ENCODE data around the gene LYRM4.
"Not testable (repeated sequence)": the region's sequence is repeated elsewhere in the genome, so short reads cannot be mapped to it uniquely, and the experiment has no call there.

LYRM4 gene

GRCh38 chr6:5125152-5126006, 135.4 kb downstream of the LYRM4 start:
- CTCF ChIA-PET = interaction anchor here (0.5 to 1.5 kb wide), 3 partner anchors 18 to 774 kb away, joined by 3 to 5 read pairs (median 4); no protein-coding TSS in a partner anchor
- POLR2A ChIA-PET (ENCODE audit: low non-redundant PET) = no interaction called here

GRCh38 chr6:5124526-5124925, 136.2 kb downstream of the LYRM4 start:
- ChIA-PET CTCF (interaction anchor here (0.6 kb wide), 1 partner anchor 468 kb away, joined by 5 read pairs; no protein-coding TSS in a partner anchor), POLR2A (ENCODE audit: low non-redundant PET) (no interaction called here)

More at GRCh38 chr6:5125152-5126006, 135.4 kb downstream of the LYRM4 start:
- H3K27ac ChIP-seq = peak overlapping the region; percentile 63
- peak; percentile 84 for DNase-seq (ENCODE audit: low spot score)
- no peak for TF ChIP-seq CTCF (conservative IDR thresholded peaks at IDR 0.05; ENCODE audit: low read depth)

GRCh38 chr6:5123296-5124143, 137.2 kb downstream of the LYRM4 start:
- no peak for TF ChIP-seq CTCF (conservative IDR thresholded peaks at IDR 0.05; ENCODE audit: low read depth)
- no peak for DNase-seq (ENCODE audit: low spot score)
- no peak overlapping the region for H3K27ac ChIP-seq
- ChIA-PET POLR2A (ENCODE audit: low non-redundant PET) (no interaction called here), CTCF (interaction anchor here (0.6 kb wide), 2 partner anchors 75 to 464 kb away, joined by 3 to 4 read pairs; no protein-coding TSS in a partner anchor)

More at GRCh38 chr6:5124526-5124925, 136.2 kb downstream of the LYRM4 start:
- peak overlapping the region; percentile 63; the same call in 1 of the 2 replicates for H3K27ac ChIP-seq
- TF ChIP-seq CTCF (conservative IDR thresholded peaks at IDR 0.05; ENCODE audit: low read depth) = no peak
- DNase-seq (ENCODE audit: low spot score) = no peak

GRCh38 chr6:5122504-5123112, 138.1 kb downstream of the LYRM4 start:
- POLR2A ChIA-PET (ENCODE audit: low non-redundant PET) = no interaction called here
- TF ChIP-seq CTCF (conservative IDR thresholded peaks at IDR 0.05; ENCODE audit: low read depth) = no peak
- H3K27ac ChIP-seq = no peak overlapping the region
- no peak for DNase-seq (ENCODE audit: low spot score)
- CTCF ChIA-PET = interaction anchor here (0.6 kb wide), 1 partner anchor 463 kb away, joined by 3 read pairs; no protein-coding TSS in a partner anchor

GRCh38 chr6:5121956-5122355, 138.8 kb downstream of the LYRM4 start:
- TF ChIP-seq CTCF (conservative IDR thresholded peaks at IDR 0.05; ENCODE audit: low read depth) = no peak
- CTCF ChIA-PET = no interaction called here
- POLR2A ChIA-PET (ENCODE audit: low non-redundant PET) = no interaction called here
- no peak overlapping the region for H3K27ac ChIP-seq
- DNase-seq (ENCODE audit: low spot score) = no peak

- TF ChIP-seq CTCF (conservative IDR thresholded peaks at IDR 0.05; ENCODE audit: low read depth) = no peak
- no peak for DNase-seq (ENCODE audit: low spot score)
- ChIA-PET CTCF (no interaction called here), POLR2A (ENCODE audit: low non-redundant PET) (no interaction called here)
- H3K27ac ChIP-seq = no peak overlapping the region
Measured at GRCh38 chr6:5121479-5121878, 139.3 kb downstream of the LYRM4 start.

- not testable (repeated sequence) for H3K27ac ChIP-seq; DNase-seq (ENCODE audit: low spot score)
- CTCF ChIA-PET = interaction anchor here (0.6 kb wide), 1 partner anchor 19 kb away, joined by 5 read pairs; no protein-coding TSS in a partner anchor
- POLR2A ChIA-PET (ENCODE audit: low non-redundant PET) = interaction anchor here (0.5 kb wide), 1 partner anchor 1097 kb away, joined by 7 read pairs; no protein-coding TSS in a partner anchor
Measured at GRCh38 chr6:5120543-5120942, 140.2 kb downstream of the LYRM4 start.
